HG02852 (cell line): ENCODE results near the gene WNT7B.

Experiments
- ATAC-seq: cut with Tn5 transposase; IDR thresholded peaks from one replicate; pipeline ENCODE4 v1.9.1; 2021; ENCODE audit warnings: mild to moderate bottlenecking, moderate library complexity; ENCODE audit not compliant: unreplicated experiment

WNT7B gene

DNA sequence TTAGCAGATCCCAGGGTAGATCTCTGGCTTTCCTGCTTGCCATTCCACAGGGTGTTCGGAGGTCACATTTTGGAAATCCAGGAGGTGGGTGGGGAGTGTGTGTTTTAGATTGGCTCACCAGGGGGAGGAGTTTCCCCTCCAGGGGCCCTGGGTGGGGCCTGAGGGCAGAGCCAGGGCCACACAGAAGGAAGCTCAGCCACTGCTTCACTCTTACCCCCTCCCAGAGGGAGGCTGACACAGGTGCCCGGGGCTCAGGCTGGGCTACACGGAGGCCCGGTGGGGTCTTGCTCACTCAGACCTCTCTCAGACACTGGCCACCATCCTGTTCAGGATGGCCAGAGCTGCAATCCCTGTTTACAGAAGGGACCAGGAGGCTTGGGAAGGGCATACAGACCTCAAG lies 2.5 kb downstream of the WNT7B start:
- ATAC-seq = no peak

GRCh38 chr22:45972889-45973253 lies 4.1 kb downstream of the WNT7B start:
- ATAC-seq = no peak

- no peak for ATAC-seq
Observed at GRCh38 chr22:45972091-45972888, 4.7 kb downstream of the WNT7B start.

DNA sequence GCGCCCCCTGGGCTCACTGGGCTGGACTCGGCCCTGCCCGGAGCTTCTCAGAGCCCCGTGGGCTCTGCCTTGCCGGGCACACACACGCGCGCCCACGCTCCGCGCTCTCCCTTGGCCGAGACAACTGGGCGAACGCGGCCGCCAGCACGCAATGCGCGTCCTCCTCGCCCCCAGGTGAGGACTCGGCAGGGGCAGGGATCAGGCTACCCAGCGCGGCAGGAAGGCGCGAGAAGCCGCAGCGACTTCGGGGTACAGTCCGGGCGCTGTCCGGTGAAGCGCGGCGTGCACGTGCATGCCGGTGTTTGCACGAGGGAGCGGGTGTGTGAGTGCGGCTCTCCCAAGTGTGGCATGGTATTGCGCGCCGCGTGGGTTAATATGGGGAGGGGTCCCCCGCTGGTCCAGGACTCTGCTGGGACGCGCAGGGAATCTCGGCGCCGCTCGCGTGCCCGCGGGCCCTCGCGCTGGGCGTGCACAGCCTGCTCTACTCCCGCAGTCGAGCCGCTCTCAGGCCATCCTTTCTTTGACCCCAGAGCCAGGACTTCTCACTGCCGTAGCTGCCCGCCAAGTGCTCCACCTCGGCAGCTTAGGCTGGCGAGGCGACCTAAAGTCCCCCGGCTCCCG lies 5.4 kb downstream of the WNT7B start:
- no peak for ATAC-seq

DNA sequence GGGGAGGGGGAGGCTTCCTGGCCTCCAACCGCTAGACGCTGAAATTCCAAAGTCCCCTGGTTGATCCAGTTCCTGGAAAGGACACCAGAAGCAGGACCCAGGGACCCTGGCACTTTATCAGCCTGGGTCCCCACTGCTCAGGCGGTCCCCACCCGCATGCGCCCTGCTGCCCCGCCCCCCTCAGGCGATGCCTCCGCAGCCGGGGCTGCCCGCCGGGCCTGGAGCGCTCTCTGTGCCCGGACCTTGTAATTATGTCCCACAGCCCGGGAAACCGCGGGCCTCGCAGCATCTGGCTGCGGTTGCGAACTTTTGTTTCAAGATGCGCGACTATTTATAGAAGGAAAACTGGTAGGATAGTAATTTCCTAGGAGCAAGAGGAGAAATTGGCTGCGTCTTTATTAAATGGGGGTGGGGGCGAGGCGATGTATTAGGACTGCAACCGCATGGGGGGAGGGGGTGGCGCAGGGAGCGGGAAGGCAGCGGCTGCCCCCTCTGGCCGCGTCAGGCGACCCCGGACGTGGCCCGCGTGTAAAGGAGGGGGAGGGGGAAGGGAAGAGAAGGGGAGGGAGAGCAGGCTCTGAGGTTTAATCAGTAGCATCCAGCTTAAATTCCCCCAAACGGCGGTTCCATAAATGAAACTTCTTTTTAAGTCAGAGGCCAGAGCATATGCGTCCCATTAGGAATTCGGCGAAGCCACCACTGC lies 6.1 kb downstream of the WNT7B start:
- ATAC-seq = no peak

DNA sequence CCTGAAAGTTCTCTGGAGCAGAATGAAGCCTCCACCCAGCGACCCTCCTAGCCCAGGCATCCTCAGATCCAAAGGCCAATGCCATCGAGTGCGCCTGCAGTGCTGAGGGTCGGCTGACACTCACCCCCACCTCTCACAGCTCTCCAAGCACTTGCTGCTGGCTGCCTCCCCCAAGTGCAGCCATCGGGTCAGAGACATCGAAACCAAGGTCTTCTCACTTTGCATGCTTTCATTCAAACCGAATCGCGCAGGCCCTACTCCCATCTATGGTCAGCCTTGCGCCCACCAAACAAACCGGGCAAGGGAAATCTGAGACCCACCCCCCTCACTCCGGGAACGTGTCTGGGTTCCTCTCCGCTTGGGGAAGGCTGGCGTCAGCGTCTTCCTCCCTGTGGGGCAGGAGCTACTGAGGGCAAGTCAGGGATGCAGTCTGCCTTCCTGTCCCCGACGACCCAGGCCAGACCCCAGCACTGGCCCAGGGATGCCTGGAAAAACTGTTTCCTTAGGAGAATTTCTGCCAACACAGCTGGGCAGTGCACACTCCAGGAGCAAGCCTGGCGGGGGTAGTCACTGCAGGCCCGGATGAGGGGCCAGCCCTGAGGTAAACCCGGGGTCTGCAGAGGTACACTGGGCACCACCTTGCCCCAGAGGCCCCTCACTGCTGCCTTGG lies 7.0 kb downstream of the WNT7B start:
- ATAC-seq = no peak

DNA sequence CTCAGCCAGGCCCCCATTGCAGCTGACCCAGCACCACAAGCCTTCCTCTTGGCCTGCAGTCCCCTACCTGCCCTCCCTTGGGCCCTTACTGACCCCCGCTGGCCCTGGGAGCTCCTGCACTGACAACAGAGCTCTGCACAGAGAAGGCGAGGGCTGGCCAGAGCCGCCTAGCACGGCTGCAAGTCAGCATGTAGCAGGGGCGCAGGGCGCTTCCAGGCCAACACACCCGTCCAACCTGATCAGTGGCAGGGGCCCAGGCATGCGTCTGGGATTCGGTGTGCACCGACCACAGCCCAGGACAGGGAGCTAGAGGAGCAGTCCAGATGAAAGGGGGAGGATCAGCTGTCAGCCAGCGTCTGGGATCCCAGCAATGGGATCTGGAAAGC lies 7.6 kb downstream of the WNT7B start:
- no peak for ATAC-seq

- ATAC-seq = no peak
Observed at GRCh38 chr22:45968751-45969413, 8.1 kb downstream of the WNT7B start.

DNA sequence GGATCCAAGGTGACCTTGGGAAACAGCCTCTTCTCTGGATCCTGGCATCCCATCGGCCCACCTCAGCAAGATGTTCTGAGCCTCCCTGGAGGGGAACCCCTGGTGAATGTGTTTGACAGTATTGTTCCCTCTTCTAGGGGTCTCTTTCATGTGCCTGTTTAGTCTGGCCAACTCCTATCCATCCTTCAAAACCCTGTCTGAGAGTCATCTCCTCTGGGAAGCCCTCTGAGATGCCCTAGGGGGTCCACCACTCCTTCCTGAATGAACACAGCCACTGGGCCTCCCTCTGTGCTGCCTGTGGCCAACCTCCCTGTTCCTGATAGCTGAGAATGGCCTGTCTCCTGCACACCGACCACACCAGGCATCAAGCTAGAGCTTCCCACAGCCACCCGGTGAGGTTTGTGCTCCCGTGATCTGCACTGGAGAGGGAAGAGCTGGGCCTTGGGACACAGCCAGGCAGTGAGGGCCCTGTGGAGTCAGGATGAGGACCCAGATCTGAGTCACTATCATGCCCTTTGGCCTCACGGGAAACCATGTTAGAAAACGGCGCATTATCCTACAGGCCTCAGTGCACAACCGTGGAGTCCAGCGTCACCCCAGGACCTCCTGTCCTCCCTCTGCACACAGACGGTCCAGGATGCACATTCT lies 8.8 kb downstream of the WNT7B start:
- no peak for ATAC-seq

DNA sequence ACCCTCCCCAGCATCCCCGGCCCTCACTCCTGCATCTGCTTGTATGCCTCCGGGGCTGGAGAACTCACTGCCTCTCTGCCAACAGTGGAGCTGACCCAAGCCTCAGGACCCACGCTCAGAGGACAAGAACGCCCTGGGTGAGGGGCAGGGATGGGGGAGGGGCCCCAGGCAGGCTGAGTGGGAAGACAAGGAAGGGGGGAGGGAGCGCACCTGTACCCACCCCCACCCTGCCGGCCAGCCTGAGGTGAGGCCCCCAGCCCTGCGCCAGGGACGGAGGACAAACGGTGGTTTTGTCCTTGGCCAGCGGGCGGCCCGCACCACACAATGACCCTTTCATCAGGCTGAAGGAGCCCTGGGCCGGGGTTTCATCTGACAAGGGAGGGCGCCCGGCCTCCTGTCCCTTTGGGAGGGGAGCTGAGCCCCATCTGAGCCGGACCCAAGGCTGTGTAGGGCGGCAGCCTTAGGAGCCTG lies 10.0 kb downstream of the WNT7B start:
- no peak for ATAC-seq

DNA sequence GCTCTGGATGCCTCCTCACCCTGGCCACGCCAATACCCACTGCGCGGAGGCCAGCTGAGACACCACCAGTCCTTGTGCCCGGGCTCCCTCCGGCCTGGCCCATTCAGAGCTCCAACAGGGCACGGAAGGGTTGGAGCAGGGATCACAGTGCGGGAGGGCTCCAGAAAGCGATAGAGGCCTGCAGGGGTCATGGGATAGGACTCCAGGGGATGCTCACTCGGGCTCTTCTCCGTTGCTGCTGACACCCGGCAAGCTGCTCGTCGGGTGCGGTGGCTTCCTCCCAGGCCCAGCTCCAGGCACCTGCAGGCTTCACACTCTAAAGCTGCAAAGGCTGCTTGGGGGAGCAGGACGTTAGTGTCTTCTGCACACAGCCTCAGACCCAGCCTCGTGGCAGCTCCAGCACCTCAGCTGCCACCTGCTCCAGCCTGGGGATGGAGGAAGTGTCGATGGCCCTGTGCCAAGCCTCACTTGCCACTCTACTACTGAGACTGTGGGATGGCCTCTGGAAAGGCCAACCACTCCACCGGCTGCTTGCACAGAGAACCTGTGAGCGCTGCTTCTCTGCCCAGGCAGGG lies 10.6 kb downstream of the WNT7B start:
- ATAC-seq = no peak

DNA sequence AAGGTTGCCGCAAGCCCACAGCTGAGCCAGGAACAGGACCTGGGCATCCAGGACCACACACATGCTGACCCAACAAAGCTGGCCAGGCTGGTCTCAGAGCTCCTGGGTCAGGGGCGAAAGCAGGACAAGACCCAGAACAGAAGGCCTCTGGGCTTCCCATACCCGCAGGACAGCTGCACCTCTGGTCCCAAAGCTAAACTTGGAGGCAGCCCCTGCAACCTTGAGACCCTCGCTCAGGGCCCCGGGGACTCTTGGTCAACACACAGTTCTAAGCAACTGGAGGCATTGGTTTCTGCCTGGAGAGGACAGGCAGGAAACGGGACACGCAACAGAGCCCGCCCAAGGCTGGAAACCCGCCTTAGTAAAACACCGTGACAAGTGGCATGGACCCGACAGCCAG lies 11.4 kb downstream of the WNT7B start:
- ATAC-seq = no peak

DNA sequence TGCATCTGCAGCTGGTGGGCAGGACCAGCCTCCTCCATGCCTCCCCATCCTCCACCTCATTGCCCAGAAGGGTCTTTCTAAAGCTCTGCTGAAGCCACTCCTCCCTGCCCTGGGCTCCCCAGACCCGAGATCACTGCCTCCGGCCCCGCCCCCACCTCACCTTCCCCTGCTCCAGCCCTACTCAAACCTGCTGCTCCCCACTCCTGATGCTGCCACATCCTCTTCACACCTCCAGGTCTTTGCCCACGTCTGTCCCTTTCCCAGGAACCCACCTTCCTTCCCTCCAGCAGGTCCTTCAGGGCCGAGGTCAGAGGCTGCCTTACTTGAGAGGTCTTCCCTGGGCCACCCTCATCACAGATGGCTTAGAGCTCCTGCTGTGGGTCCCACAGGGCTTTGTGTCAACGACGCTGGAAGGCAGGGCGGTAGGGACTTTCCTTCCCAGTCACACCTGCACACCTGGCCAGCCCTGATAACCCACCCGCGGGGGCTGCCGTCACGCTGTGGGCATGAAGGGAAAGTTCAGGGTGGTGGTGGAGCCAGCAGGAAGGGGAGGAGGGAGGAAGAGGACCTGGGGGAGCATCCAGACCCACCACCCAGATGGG lies 11.9 kb downstream of the WNT7B start:
- ATAC-seq = no peak

DNA sequence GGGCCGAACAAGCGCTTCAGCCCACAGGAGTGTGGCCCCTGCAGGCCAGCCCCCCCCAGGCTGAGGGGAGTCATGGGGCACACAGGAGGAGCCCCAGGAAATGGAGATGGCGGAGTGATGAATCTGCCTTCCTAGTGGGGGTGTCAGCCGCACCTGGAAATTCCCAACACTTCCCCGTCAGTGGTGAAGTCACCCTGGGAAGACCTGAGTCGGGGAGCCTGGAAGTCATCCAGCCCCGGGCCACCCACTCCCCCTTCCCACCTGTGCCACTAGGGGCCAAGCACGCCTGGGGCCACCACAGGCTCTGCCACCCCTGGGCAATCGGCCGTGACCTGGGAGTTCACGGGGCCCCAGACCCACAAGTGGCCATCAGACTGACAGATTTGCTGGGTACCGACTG lies 12.6 kb downstream of the WNT7B start:
- ATAC-seq = no peak

GRCh38 chr22:45963821-45964220 lies 13.1 kb downstream of the WNT7B start:
- ATAC-seq = no peak

GRCh38 chr22:45962756-45963324 lies 14.1 kb downstream of the WNT7B start:
- ATAC-seq = no peak

DNA sequence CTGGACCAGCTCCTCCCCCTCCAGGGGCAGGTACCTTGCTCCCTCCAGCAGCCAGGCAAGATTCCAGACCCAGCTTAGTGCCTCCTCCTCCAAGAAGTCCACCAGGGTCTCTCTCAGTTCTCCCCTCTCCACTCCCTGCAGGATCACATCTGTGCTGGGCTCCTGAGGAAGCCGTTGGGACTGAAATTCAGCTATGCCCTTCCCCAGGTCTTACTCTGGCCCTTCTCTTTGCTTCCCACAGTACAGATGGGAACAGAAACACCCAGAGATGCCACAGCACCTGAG lies 14.6 kb downstream of the WNT7B start:
- ATAC-seq = no peak

- ATAC-seq = no peak
Observed at GRCh38 chr22:45961679-45962433, 15.1 kb downstream of the WNT7B start.
